Measurements from ENCODE around the gene MEIS2. TPM values are rescaled to one million over a fixed set of nuclear protein-coding genes. Genes with fewer than 3 reads are reported as not detected.

The MEIS2 gene
- total RNA-seq, 1 donor from 2014 or later: 58.5 TPM

DNA sequence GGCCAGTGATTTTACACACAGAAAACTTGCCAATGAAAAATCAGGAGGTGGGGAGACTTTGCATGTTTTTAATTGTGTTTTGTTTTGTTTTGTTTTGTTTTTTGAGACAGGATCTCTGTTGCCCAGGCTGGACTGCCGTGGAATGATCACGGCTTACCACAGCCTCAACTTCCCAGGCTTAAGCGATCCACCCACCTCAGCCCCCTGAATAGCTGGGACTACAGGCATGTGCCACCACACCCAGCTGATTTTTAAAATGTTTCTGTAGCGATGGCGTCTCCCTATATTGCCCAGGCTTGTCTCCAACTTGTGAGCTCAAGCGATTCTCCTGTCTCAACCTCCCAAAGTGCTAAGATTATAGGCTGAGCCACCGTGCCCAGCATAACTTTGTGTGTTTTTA, 46.0 kb downstream of the MEIS2 start:
- H3K4me3 Mint-ChIP-seq: no peak overlapping the region
- H3K36me3 Mint-ChIP-seq (ENCODE audit: low read depth): peaks cover 10% of the 10 kb centered on the region
- H3K27ac Mint-ChIP-seq (ENCODE audit: unreplicated experiment): no peak overlapping the region
- no peaks in the 10 kb centered on the region for H3K27me3 Mint-ChIP-seq (ENCODE audit: low read depth)
- no peak for DNase-seq (ENCODE audit: low read depth, low spot score)
- TF ChIP-seq, protein P1, sequence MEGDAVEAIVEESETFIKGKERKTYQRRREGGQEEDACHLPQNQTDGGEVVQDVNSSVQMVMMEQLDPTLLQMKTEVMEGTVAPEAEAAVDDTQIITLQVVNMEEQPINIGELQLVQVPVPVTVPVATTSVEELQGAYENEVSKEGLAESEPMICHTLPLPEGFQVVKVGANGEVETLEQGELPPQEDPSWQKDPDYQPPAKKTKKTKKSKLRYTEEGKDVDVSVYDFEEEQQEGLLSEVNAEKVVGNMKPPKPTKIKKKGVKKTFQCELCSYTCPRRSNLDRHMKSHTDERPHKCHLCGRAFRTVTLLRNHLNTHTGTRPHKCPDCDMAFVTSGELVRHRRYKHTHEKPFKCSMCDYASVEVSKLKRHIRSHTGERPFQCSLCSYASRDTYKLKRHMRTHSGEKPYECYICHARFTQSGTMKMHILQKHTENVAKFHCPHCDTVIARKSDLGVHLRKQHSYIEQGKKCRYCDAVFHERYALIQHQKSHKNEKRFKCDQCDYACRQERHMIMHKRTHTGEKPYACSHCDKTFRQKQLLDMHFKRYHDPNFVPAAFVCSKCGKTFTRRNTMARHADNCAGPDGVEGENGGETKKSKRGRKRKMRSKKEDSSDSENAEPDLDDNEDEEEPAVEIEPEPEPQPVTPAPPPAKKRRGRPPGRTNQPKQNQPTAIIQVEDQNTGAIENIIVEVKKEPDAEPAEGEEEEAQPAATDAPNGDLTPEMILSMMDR (conservative IDR thresholded peaks at IDR 0.05): no peak
- no peaks in the 10 kb centered on the region for H3K9me3 Mint-ChIP-seq
- peaks cover 44% of the 10 kb centered on the region for H3K4me1 Mint-ChIP-seq

DNA sequence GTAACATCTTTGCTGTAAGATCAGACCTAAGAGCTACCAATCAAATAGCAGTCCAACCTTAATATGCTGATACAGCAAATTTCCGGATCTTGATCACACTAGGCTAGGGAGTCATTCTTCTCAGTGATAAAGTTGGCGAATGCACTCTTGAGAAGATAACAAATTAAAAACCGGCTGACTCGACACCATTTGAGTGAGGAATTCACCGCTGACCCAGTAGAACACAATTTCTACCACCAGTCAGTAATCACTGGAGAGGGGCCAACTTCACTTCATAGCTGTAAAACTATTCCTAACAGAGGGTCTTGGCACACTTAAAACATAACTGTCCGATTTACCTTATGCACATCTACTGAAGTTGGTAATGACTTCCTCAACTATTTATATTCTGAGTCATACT, 47.2 kb downstream of the MEIS2 start:
- H3K4me1 Mint-ChIP-seq: peaks cover 34% of the 10 kb centered on the region
- no peak overlapping the region for H3K4me3 Mint-ChIP-seq
- H3K36me3 Mint-ChIP-seq (ENCODE audit: low read depth): peaks cover 10% of the 10 kb centered on the region
- TF ChIP-seq, protein P1 (conservative IDR thresholded peaks at IDR 0.05): no peak
- no peaks in the 10 kb centered on the region for H3K9me3 Mint-ChIP-seq
- H3K27me3 Mint-ChIP-seq (ENCODE audit: low read depth): no peaks in the 10 kb centered on the region
- no peak overlapping the region for H3K27ac Mint-ChIP-seq (ENCODE audit: unreplicated experiment)
- no peak for DNase-seq (ENCODE audit: low read depth, low spot score)

DNA sequence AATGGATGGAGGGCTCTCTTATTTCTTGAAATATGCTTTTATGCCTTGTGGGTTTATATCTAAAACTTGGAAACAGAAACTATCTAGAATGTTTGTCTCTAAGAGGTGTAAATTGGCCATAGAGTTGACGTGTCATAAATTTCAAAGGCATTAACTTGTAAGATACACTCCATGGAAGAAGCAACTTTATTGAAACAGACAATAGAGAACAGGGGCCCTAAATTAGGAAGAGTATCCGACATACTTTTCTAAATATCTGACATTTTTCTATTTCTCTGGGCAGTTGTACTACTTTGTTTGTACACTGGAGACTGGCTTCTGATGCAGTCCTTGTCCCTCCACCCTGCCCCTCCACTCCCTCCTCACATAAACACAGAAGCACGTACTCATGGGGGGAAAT, 50.0 kb downstream of the MEIS2 start:
- peaks cover 30% of the 10 kb centered on the region for H3K4me1 Mint-ChIP-seq
- no peak overlapping the region for H3K27ac Mint-ChIP-seq (ENCODE audit: unreplicated experiment)

DNA sequence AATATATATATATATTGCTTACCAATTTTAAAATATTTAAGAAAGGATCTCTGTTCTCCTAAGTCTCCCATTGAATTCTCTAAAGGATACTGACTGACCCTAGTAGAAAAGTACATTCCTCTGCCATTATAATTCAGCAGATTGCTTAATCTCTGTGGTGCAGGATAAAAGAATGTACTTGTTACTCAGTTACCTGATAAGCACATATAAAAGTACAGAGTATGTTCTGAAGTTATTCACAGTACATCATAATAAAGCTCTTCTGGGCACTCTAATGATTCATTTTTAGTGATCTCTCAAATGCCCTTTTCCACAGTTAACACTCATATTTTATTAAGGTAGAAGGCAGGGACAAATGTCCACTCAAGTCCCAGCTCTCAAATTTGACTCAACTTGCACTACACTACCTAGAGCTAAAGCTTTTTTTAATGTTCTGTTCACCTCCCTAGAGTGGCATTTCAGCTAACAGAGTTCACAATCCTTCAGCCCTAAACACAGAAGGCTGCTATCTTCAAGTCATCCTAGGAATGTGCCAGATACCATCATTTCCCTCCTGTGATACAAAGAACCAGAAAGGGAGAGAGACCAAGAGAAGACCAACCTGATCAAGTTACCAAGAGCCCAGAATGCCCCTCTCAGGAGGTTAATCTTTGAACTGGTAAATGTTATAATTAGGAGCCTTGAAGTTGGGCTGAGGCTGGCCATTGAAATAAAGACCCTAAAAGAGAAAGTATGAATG, 53.3 kb downstream of the MEIS2 start:
- Mint-ChIP-seq H3K27ac (ENCODE audit: unreplicated experiment) (no peak overlapping the region), H3K36me3 (ENCODE audit: low read depth) (peaks cover 16% of the 10 kb centered on the region), H3K4me3 (no peak overlapping the region), H3K4me1 (peaks cover 34% of the 10 kb centered on the region), H3K27me3 (ENCODE audit: low read depth) (no peaks in the 10 kb centered on the region), H3K9me3 (no peaks in the 10 kb centered on the region)
- no peak for DNase-seq (ENCODE audit: low read depth, low spot score)
- TF ChIP-seq, protein P1 (conservative IDR thresholded peaks at IDR 0.05): no peak

More for the DNA sequence above, 50.0 kb downstream of the MEIS2 start:
- no peaks in the 10 kb centered on the region for H3K9me3 Mint-ChIP-seq
- H3K36me3 Mint-ChIP-seq (ENCODE audit: low read depth): peaks cover 10% of the 10 kb centered on the region
- H3K27me3 Mint-ChIP-seq (ENCODE audit: low read depth): no peaks in the 10 kb centered on the region
- TF ChIP-seq, protein P1 (conservative IDR thresholded peaks at IDR 0.05): no peak
- H3K4me3 Mint-ChIP-seq: no peak overlapping the region
- no peak for DNase-seq (ENCODE audit: low read depth, low spot score)

DNA sequence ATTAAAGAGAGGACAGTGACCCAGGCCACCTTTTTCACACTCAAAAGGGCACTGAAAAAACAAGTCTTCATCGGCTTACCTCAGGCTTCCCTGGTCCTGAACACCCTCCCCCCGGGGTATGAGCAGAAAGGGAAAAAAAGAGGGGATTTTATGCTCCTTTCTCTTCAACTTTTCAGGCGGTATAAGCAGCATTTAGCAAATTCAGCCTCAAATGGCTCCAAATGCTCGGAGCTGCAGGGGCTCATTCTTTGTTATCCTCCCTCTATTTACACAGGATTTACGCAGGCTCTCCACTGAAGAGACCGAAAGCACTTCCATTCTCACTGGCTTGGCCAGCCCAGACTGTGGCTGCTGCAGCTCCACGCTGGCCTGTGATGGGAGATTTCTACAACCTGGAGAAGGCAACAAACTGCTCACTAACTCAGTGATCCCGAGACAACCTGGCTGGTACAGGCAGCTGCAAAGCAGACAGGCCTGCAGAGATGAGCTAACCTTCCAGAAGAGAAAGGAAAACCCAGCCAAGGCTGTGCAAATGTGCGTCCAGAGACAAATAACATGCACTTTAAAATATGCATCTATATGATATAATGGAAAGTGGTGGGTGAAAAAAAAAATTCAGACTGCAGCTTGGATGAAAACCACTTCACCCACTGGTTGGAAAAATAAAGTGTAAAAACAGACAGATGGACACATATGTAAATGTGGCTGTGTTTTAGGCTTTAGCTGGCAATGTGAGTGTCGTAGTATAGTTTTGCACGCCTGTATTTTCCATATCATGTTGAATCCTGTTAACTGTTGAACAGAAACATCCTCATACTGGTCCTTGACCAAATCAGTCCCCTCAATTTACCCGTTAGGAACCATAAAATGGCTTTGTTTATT, 54.2 kb downstream of the MEIS2 start:
- TF ChIP-seq, protein P1 (conservative IDR thresholded peaks at IDR 0.05): no peak
- H3K4me3 Mint-ChIP-seq: peak overlapping the region; percentile 49
- peaks cover 13% of the 10 kb centered on the region for H3K36me3 Mint-ChIP-seq (ENCODE audit: low read depth)
- H3K9me3 Mint-ChIP-seq: no peaks in the 10 kb centered on the region
- no peak for DNase-seq (ENCODE audit: low read depth, low spot score)
- peak overlapping the region; percentile 94 for H3K27ac Mint-ChIP-seq (ENCODE audit: unreplicated experiment)
- peaks cover 34% of the 10 kb centered on the region for H3K4me1 Mint-ChIP-seq
- H3K27me3 Mint-ChIP-seq (ENCODE audit: low read depth): no peaks in the 10 kb centered on the region

Data from neural crest cell (in vitro differentiated cells).